Measurements from ENCODE around the gene NRGN. TPM values are rescaled to one million over a fixed set of nuclear protein-coding genes. Genes with fewer than 3 reads are reported as not detected.

Gene NRGN
- total RNA-seq, 1 experiment from 2014 or later: 2.9 TPM

DNA sequence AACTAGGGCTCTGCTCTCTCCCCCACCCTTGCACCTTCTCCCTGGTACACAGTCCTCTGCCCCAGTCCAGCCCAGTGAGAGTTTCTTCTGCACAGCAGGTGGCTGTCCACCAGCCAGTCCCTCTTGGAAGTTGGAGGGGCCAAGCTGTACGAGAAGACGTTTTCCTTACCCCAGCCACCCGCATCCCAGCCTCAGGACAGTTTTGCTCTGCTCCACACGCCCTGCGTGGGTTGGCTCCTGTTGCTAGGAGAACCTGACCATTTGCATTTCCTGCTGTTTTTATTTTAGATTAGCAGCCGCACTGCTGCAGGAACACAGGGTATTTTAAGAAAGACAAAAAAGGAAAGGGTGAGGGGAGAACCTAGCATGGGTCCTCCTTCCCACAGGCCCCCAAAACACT lies 17.6 kb upstream of the NRGN start:
- Mint-ChIP-seq H3K36me3 (no peaks in the 10 kb centered on the region), H3K9me3 (no peaks in the 10 kb centered on the region), H3K4me1 (peaks cover 66% of the 10 kb centered on the region), H3K4me3 (no peak overlapping the region), H3K27me3 (ENCODE audit: low read depth) (peaks cover 88% of the 10 kb centered on the region), H3K27ac (no peak overlapping the region)
- CTCF ChIA-PET: no interaction called here
- no peak for DNase-seq (ENCODE audit: low spot score)
- POLR2A ChIA-PET: no interaction called here
- TF ChIP-seq, protein P1, sequence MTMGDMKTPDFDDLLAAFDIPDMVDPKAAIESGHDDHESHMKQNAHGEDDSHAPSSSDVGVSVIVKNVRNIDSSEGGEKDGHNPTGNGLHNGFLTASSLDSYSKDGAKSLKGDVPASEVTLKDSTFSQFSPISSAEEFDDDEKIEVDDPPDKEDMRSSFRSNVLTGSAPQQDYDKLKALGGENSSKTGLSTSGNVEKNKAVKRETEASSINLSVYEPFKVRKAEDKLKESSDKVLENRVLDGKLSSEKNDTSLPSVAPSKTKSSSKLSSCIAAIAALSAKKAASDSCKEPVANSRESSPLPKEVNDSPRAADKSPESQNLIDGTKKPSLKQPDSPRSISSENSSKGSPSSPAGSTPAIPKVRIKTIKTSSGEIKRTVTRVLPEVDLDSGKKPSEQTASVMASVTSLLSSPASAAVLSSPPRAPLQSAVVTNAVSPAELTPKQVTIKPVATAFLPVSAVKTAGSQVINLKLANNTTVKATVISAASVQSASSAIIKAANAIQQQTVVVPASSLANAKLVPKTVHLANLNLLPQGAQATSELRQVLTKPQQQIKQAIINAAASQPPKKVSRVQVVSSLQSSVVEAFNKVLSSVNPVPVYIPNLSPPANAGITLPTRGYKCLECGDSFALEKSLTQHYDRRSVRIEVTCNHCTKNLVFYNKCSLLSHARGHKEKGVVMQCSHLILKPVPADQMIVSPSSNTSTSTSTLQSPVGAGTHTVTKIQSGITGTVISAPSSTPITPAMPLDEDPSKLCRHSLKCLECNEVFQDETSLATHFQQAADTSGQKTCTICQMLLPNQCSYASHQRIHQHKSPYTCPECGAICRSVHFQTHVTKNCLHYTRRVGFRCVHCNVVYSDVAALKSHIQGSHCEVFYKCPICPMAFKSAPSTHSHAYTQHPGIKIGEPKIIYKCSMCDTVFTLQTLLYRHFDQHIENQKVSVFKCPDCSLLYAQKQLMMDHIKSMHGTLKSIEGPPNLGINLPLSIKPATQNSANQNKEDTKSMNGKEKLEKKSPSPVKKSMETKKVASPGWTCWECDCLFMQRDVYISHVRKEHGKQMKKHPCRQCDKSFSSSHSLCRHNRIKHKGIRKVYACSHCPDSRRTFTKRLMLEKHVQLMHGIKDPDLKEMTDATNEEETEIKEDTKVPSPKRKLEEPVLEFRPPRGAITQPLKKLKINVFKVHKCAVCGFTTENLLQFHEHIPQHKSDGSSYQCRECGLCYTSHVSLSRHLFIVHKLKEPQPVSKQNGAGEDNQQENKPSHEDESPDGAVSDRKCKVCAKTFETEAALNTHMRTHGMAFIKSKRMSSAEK (CRISPR knock-in tag; IDR thresholded peaks at IDR 0.05; ENCODE audit: borderline replicate concordance): no peak
- no peak for TF ChIP-seq PRRX2 (CRISPR knock-in tag; IDR thresholded peaks at IDR 0.05)
- TF ChIP-seq FOXP1 (CRISPR knock-in tag; IDR thresholded peaks at IDR 0.05; ENCODE audit: borderline replicate concordance): no peak
- no peak for TF ChIP-seq CTCF (IDR thresholded peaks at IDR 0.05)
- TF ChIP-seq, protein P2, sequence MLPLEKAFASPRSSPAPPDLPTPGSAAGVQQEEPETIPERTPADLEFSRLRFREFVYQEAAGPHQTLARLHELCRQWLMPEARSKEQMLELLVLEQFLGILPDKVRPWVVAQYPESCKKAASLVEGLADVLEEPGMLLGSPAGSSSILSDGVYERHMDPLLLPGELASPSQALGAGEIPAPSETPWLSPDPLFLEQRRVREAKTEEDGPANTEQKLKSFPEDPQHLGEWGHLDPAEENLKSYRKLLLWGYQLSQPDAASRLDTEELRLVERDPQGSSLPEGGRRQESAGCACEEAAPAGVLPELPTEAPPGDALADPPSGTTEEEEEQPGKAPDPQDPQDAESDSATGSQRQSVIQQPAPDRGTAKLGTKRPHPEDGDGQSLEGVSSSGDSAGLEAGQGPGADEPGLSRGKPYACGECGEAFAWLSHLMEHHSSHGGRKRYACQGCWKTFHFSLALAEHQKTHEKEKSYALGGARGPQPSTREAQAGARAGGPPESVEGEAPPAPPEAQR (CRISPR knock-in tag; IDR thresholded peaks at IDR 0.05): no peak
- no peak for TF ChIP-seq NFATC4 (CRISPR knock-in tag; IDR thresholded peaks at IDR 0.05)
- TF ChIP-seq ETV6 (CRISPR knock-in tag; IDR thresholded peaks at IDR 0.05): no peak
- TF ChIP-seq ZNF423 (CRISPR knock-in tag; IDR thresholded peaks at IDR 0.05): no peak
- no peak for TF ChIP-seq ZNF317 (CRISPR knock-in tag; IDR thresholded peaks at IDR 0.05; ENCODE audit: borderline replicate concordance, low read depth)
- TF ChIP-seq FOXK1 (CRISPR knock-in tag; IDR thresholded peaks at IDR 0.05): no peak
- TF ChIP-seq, protein P3, sequence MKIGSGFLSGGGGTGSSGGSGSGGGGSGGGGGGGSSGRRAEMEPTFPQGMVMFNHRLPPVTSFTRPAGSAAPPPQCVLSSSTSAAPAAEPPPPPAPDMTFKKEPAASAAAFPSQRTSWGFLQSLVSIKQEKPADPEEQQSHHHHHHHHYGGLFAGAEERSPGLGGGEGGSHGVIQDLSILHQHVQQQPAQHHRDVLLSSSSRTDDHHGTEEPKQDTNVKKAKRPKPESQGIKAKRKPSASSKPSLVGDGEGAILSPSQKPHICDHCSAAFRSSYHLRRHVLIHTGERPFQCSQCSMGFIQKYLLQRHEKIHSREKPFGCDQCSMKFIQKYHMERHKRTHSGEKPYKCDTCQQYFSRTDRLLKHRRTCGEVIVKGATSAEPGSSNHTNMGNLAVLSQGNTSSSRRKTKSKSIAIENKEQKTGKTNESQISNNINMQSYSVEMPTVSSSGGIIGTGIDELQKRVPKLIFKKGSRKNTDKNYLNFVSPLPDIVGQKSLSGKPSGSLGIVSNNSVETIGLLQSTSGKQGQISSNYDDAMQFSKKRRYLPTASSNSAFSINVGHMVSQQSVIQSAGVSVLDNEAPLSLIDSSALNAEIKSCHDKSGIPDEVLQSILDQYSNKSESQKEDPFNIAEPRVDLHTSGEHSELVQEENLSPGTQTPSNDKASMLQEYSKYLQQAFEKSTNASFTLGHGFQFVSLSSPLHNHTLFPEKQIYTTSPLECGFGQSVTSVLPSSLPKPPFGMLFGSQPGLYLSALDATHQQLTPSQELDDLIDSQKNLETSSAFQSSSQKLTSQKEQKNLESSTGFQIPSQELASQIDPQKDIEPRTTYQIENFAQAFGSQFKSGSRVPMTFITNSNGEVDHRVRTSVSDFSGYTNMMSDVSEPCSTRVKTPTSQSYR (CRISPR knock-in tag; IDR thresholded peaks at IDR 0.05): no peak
- no peak for TF ChIP-seq ESRRA (CRISPR knock-in tag; IDR thresholded peaks at IDR 0.05; ENCODE audit: borderline replicate concordance)
- TF ChIP-seq NFE2L1 (CRISPR knock-in tag; IDR thresholded peaks at IDR 0.05): no peak
- TF ChIP-seq, protein P4, sequence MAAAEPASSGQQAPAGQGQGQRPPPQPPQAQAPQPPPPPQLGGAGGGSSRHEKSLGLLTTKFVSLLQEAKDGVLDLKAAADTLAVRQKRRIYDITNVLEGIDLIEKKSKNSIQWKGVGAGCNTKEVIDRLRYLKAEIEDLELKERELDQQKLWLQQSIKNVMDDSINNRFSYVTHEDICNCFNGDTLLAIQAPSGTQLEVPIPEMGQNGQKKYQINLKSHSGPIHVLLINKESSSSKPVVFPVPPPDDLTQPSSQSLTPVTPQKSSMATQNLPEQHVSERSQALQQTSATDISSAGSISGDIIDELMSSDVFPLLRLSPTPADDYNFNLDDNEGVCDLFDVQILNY (CRISPR knock-in tag; IDR thresholded peaks at IDR 0.05): no peak
- no peak for ATAC-seq
